HG02759 (cell line): ENCODE results near the gene GNL3L.
"Not testable (repeated sequence)": the region's sequence is repeated elsewhere in the genome, so short reads cannot be mapped to it uniquely, and the experiment has no call there.

Experiments
- ATAC-seq: cut with Tn5 transposase; IDR thresholded peaks from one replicate; pipeline ENCODE4 v1.9.1; 2021; ENCODE audit warnings: mild to moderate bottlenecking, moderate library complexity; ENCODE audit not compliant: unreplicated experiment

The GNL3L gene

GRCh38 chrX:54529552-54530356 is at the start of gene GNL3L:
Gene GNL3L, plus strand, starts transcription at chrX:54530219. Its CDS starts 2,348 bp downstream, at chrX:54532567.
- peak; percentile 90 for ATAC-seq

GRCh38 chrX:54482839-54483593 is 47.0 kb upstream of the GNL3L start:
- ATAC-seq: no peak

DNA sequence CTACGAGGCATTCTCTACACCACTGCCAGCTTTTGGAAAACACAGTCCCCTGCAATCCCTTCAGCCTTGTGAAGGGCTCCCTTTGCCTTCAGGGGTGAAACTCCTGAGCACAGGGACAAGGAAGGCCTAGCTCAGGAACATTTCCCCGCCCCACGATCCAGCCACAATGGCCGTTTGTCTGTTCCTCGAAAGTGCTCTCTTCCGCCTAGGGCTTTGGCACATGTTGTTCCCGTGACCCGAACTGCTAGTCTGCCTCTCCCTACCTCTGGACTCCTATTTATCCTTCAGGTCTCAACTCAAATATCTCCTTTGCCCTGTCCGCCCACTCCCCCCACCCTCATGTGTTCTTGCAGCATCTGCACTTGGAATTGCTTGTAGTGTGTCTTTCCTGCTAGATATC is 46.1 kb upstream of the GNL3L start:
- ATAC-seq: no peak

DNA sequence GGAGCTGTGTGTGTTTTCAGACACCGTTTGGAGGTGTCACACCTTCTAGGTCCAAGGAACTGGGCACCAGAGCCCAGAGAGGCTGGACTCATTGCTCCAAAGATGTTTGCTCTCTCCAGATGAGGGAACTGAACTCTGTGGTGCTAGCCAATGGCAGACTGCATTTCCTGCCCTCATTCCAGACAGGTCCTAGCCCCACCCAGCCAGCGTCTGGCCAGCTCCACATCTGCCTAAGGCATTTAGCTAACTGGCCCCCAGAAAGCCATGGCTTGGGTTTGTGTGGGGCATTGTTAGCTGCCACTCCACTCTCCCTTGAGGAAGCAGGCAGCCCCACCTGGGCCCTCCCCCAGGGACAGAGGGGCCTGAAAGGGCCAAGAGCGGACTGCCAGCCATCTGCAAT is 45.4 kb upstream of the GNL3L start:
- no peak for ATAC-seq

- ATAC-seq: not testable (repeated sequence)
These were observed 40.2 kb upstream of the GNL3L start for GRCh38 chrX:54489819-54490218.

- no peak for ATAC-seq
These were observed 37.7 kb upstream of the GNL3L start for GRCh38 chrX:54492340-54492739.

DNA sequence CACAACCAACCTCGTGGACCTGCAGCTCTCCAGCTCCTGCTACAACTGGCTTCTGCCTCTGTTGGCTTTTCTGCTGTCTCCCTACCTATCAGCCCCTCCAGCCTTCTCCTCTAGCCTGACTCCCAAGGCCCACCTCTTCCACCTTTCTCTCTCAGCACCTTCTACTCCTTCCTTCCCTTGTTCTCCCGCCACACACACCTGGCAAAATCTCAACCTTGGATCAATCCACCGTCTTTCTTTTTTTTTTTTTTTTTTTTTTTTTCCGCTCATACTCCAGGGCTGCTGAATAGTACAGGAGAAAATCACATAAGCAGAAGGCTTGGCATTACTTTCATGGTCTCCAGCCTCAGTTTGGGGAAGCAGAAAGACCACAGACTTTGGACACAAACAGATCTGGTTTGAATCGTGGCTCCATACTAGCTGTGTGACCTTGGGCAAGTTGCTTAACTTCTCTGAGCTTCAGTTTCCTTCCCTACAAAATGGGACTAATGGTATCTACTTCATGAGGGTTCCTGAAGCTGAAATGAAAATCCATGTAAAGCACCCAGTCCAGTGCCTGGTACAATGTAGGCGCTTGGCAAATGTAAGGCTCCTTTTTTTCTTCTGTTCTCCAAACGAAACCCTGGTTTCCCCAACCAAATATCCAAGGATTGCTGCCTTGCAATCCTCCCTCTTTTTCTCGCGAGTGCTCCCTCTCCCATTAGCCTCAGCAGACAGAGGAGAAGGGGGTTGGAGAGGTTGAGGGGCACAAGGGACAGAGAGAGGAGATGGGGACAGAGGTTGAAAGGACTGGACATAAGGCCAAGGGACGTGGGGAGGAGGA is 35.6 kb upstream of the GNL3L start:
- no peak for ATAC-seq

DNA sequence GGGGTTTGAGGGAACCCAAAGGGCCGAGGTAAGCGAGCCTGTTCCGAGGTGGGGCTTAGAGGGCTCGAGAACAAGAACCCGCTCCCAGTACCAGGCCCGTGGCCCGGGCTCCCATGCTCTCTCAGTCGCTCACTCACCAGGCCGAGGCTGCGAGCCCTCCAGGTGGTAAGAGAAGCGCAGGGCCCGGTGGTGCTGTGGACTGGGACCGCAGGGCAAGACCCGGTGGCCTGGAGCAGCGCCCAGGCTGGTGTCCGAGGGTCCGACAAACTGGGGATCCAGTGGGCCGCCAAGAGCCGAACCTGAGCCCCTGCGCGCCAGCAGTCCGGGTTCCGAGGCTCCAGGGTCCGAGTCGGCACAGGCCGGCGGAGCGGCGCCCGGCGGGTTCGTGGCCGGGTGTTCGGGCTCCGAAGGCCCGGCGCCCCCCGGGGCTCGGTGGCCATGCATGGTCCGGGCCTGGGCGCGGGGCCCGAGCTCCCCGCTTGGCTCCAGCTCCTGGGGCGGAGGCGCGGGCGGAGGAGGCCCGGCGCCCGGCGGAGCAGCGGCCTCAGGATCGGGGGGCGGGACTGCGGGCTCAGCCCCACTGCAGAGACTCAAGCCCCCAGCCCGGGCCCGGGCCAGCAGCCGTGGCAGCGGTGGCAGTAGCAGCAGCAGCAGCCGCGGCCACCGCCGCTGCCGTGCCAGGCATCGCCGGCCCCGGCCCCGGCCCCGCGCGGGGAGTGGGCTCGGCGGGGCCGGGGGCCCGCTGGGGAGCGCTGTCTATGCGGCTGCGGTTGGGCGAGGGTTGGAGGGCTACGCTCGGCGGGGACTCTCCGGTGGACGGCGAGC is 34.8 kb upstream of the GNL3L start:
- ATAC-seq: no peak

- no peak for ATAC-seq
These were observed 34.1 kb upstream of the GNL3L start, which contains the start of gene FGD1 for GRCh38 chrX:54495814-54496516. Gene FGD1, minus strand, starts transcription at chrX:54496234. Its CDS starts 802 bp downstream, at chrX:54495432.

- no peak for ATAC-seq
These were observed 33.5 kb upstream of the GNL3L start for GRCh38 chrX:54496517-54496852.

DNA sequence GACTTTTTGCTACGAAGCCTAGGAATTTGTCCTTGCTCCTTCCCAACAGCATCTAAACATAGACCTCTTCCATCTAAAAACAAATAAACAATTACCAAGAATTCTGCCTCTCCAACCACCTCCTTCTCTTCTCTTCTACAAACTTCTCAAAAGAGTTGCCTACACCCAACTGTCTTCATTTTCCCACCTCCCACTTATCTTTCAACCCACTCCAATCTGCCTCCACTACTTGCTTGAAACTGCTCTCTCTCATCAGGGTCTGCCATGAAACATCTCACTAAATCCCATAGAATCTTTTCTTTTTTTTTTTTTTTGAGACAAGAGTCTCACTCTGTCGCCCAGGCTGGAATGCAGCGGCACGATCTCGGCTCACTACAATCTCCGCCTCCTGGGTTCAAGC is 33.1 kb upstream of the GNL3L start:
- no peak for ATAC-seq

GRCh38 chrX:54509400-54509799 is 20.6 kb upstream of the GNL3L start:
- no peak for ATAC-seq

DNA sequence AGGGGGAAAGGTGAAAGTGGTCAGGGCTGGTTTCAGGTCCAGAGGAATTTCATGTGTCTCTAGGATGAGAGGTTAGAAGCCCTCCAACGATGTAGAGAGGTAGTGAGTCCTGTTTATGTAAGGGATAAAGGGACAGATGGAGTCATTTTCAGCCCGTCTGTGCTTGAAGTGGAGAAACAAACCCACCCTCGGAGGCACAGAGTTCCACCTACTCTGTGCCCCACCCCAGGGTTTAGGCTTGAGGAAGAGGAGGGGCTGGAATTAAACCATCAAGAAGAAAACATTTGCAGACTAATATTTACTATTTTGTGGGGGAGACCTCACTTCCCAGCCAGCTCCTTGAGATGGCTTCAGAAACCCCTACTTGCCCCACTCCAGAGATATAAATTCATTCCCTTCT is 868 bp upstream of the GNL3L start:
- no peak for ATAC-seq

GRCh38 chrX:54530357-54530900 is 410 bp downstream of the GNL3L start:
- peak; percentile 30 for ATAC-seq

- no peak for ATAC-seq
These were observed 4.3 kb downstream of the GNL3L start for GRCh38 chrX:54534271-54534670.

DNA sequence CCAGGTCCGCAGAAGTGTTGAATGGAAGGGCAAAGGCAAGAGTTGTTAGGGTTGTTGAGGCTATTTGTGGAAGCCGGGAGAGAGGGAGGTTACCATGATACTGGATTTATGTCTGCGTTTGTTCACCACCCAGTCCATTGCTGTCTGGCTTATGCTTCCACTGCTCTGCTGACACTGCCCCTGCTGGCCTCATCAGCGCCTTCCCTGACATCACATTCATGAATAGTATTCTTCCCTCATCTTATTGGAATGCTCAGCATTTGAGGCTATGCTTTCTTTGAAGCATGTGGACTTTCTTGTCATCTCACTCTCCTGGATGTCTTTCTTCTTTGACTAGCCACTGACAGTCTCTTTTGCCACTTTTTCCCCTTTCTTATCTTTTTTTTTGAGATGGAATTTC is 10.3 kb downstream of the GNL3L start:
- ATAC-seq: no peak

GRCh38 chrX:54542239-54542638 is 12.2 kb downstream of the GNL3L start:
- not testable (repeated sequence) for ATAC-seq

DNA sequence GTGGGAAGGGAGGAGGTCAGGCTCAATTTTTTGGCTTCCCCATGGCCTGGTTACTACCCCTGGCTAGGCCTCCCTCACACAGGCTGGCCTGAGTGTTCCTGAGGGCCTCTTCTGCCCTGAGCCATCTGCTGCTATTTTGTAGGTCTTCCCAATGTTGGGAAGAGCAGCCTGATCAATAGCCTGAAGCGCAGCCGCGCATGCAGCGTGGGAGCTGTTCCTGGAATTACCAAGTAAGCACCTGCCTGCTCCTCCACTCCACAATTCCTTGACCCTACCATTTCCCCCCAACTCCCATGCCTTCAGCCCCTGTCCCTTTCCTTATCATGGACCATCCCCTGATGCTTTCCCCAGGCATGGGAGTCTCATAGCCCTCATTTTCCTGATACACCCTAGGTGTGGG is 20.8 kb downstream of the GNL3L start:
- ATAC-seq: no peak

GRCh38 chrX:54551801-54552200 is 21.8 kb downstream of the GNL3L start:
- no peak for ATAC-seq

DNA sequence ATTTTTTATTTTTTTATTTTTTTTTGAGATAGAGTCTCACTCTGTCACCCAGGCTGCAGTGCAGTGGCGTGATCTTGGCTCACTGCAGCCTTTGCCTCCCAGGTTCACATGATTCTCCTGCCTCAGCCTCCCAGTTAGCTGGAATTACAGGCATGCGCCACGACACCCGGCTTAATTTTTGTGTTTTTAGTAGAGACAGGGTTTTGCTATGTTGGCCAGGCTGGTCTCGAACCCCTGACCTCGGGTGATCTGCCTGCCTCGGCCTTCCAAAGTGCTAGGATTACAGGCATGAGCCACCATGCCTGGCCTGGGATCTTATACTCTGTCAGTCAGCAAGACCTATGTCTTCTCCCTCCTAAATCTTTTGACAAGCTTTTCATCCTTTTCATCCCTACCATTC is 25.0 kb downstream of the GNL3L start:
- ATAC-seq: not testable (repeated sequence)
